ENCODE data around the gene KNOP1. TPM values are rescaled to one million over a fixed set of nuclear protein-coding genes. Genes with fewer than 3 reads are reported as not detected.

KNOP1 gene
- total and polyA plus RNA-seq, 2 of the 13 experiments (the other 11 are each of a cell fraction or from before 2014, with no cell fraction given), result 21.2 to 57.5 TPM

GRCh38 chr16:19733551-19733950 lies 15.5 kb upstream of the KNOP1 start:
- no peak overlapping the region for H2AFZ ChIP-seq (ENCODE audit: low read length)
- ChIA-PET CTCF (ENCODE audit: low intra/inter-chr PET ratio, low total read pairs) (no interaction called here), POLR2A (interaction anchor here (1.0 to 1.6 kb wide), 2 partner anchors 10 to 15 kb away, joined by 3 to 4 read pairs; partner anchors contain the start of genes IQCK and KNOP1)
- in situ Hi-C loops (cut with HindIII; ENCODE audit: extremely low pct_ligation_motif_present, low pct_unique_long_range_greater_than_20kb), result no loop called here
- WGBS (ENCODE audit: low lambda C conversion rate), result 96% methylated on average over 6 of the region's 6 CpGs
- H3K27ac ChIP-seq (ENCODE audit: extremely low read length, insufficient read depth, low read length), result no peak overlapping the region
- ATAC-seq, result no peak
- no peaks in the 10 kb centered on the region for H3K36me3 ChIP-seq (replicated peaks in 1 of 2; ENCODE audit: control insufficient read depth in 1 of 2, insufficient read depth in 2 of 2, low read length in 2 of 2)
- no peak overlapping the region for H3K9ac ChIP-seq (ENCODE audit: insufficient read depth, low read depth, low read length)
- intact Hi-C loops (cut with micrococcal nuclease; ENCODE audit: unreplicated experiment), result no loop called here
- H3K9me3 ChIP-seq (ENCODE audit: low read length), result no peaks in the 10 kb centered on the region
- H3K4me2 ChIP-seq (ENCODE audit: low read depth, low read length), result no peak overlapping the region
- H3K4me1 ChIP-seq (ENCODE audit: insufficient read depth, low read length), result peaks cover 9% of the 10 kb centered on the region
- DNase-seq (ENCODE audit: low spot score), result no peak
- H3K79me2 ChIP-seq (ENCODE audit: insufficient read depth, low read length), result no peaks in the 10 kb centered on the region
- no peak for FAIRE-seq
- H3K4me3 ChIP-seq (replicated peaks in 1 of 3; ENCODE audit: insufficient read depth in 1 of 3, low read depth in 2 of 3, low read length in 3 of 3), result no peak overlapping the region
- no peaks in the 10 kb centered on the region for H3K27me3 ChIP-seq (ENCODE audit: control insufficient read depth in 1 of 2, insufficient read depth in 2 of 2, low read length in 2 of 2)
- no peaks in the 10 kb centered on the region for H4K20me1 ChIP-seq (ENCODE audit: insufficient read depth, low read length)
- BruUV-seq (replicated peaks), result no TSS peak
- TF ChIP-seq SMYD3 (CRISPR knock-in tag; IDR thresholded peaks at IDR 0.05) (no peak), SP1 (IDR thresholded peaks at IDR 0.05) (no peak), SP1 (CRISPR knock-in tag; IDR thresholded peaks at IDR 0.05) (no peak), ZBTB1 (CRISPR knock-in tag; IDR thresholded peaks at IDR 0.05; ENCODE audit: borderline replicate concordance) (no peak), ELF4 (CRISPR knock-in tag; IDR thresholded peaks at IDR 0.05; ENCODE audit: borderline replicate concordance) (no peak), ZNF629 (CRISPR knock-in tag; conservative IDR thresholded peaks at IDR 0.05) (no peak), EEA1 (CRISPR knock-in tag; IDR thresholded peaks at IDR 0.05; ENCODE audit: borderline replicate concordance) (no peak), ZNF772 (CRISPR knock-in tag; IDR thresholded peaks at IDR 0.05) (no peak), SKI (IDR thresholded peaks at IDR 0.05; ENCODE audit: partially characterized antibody) (no peak), GFI1 (CRISPR knock-in tag; IDR thresholded peaks at IDR 0.05; ENCODE audit: borderline replicate concordance) (no peak), ZNF17 (CRISPR knock-in tag; IDR thresholded peaks at IDR 0.05) (no peak), FIP1L1 (IDR thresholded peaks at IDR 0.05; ENCODE audit: borderline replicate concordance, insufficient read depth, low read depth, low read length) (no peak), CREBL2 (CRISPR knock-in tag; IDR thresholded peaks at IDR 0.05; ENCODE audit: borderline replicate concordance) (no peak), ZBTB38 (CRISPR knock-in tag; IDR thresholded peaks at IDR 0.05) (no peak)
- TF ChIP-seq, protein P1, sequence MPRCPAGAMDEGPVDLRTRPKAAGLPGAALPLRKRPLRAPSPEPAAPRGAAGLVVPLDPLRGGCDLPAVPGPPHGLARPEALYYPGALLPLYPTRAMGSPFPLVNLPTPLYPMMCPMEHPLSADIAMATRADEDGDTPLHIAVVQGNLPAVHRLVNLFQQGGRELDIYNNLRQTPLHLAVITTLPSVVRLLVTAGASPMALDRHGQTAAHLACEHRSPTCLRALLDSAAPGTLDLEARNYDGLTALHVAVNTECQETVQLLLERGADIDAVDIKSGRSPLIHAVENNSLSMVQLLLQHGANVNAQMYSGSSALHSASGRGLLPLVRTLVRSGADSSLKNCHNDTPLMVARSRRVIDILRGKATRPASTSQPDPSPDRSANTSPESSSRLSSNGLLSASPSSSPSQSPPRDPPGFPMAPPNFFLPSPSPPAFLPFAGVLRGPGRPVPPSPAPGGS (CRISPR knock-in tag; IDR thresholded peaks at IDR 0.05), result no peak
- TF ChIP-seq, protein P2, sequence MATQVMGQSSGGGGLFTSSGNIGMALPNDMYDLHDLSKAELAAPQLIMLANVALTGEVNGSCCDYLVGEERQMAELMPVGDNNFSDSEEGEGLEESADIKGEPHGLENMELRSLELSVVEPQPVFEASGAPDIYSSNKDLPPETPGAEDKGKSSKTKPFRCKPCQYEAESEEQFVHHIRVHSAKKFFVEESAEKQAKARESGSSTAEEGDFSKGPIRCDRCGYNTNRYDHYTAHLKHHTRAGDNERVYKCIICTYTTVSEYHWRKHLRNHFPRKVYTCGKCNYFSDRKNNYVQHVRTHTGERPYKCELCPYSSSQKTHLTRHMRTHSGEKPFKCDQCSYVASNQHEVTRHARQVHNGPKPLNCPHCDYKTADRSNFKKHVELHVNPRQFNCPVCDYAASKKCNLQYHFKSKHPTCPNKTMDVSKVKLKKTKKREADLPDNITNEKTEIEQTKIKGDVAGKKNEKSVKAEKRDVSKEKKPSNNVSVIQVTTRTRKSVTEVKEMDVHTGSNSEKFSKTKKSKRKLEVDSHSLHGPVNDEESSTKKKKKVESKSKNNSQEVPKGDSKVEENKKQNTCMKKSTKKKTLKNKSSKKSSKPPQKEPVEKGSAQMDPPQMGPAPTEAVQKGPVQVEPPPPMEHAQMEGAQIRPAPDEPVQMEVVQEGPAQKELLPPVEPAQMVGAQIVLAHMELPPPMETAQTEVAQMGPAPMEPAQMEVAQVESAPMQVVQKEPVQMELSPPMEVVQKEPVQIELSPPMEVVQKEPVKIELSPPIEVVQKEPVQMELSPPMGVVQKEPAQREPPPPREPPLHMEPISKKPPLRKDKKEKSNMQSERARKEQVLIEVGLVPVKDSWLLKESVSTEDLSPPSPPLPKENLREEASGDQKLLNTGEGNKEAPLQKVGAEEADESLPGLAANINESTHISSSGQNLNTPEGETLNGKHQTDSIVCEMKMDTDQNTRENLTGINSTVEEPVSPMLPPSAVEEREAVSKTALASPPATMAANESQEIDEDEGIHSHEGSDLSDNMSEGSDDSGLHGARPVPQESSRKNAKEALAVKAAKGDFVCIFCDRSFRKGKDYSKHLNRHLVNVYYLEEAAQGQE (IDR thresholded peaks at IDR 0.05; ENCODE audit: borderline replicate concordance in 1 of 2, low read depth in 1 of 2, low read length in 2 of 2), result no peak
- TF ChIP-seq, protein P3, sequence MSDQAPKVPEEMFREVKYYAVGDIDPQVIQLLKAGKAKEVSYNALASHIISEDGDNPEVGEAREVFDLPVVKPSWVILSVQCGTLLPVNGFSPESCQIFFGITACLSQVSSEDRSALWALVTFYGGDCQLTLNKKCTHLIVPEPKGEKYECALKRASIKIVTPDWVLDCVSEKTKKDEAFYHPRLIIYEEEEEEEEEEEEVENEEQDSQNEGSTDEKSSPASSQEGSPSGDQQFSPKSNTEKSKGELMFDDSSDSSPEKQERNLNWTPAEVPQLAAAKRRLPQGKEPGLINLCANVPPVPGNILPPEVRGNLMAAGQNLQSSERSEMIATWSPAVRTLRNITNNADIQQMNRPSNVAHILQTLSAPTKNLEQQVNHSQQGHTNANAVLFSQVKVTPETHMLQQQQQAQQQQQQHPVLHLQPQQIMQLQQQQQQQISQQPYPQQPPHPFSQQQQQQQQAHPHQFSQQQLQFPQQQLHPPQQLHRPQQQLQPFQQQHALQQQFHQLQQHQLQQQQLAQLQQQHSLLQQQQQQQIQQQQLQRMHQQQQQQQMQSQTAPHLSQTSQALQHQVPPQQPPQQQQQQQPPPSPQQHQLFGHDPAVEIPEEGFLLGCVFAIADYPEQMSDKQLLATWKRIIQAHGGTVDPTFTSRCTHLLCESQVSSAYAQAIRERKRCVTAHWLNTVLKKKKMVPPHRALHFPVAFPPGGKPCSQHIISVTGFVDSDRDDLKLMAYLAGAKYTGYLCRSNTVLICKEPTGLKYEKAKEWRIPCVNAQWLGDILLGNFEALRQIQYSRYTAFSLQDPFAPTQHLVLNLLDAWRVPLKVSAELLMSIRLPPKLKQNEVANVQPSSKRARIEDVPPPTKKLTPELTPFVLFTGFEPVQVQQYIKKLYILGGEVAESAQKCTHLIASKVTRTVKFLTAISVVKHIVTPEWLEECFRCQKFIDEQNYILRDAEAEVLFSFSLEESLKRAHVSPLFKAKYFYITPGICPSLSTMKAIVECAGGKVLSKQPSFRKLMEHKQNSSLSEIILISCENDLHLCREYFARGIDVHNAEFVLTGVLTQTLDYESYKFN (CRISPR knock-in tag; conservative IDR thresholded peaks at IDR 0.05), result no peak

Measured in HepG2 (cell line).